IPS-11a (cell line): ENCODE measurements around the gene TNS1.
"Not testable (repeated sequence)": the region's sequence is repeated elsewhere in the genome, so short reads cannot be mapped to it uniquely, and the experiment has no call there.

Source experiments
- H3K4me3 ChIP-seq: one replicate; pipeline ENCODE4 v1.5.1; 2013; ENCODE audit warnings: low read depth, low read length, control low read depth

TNS1 gene

DNA sequence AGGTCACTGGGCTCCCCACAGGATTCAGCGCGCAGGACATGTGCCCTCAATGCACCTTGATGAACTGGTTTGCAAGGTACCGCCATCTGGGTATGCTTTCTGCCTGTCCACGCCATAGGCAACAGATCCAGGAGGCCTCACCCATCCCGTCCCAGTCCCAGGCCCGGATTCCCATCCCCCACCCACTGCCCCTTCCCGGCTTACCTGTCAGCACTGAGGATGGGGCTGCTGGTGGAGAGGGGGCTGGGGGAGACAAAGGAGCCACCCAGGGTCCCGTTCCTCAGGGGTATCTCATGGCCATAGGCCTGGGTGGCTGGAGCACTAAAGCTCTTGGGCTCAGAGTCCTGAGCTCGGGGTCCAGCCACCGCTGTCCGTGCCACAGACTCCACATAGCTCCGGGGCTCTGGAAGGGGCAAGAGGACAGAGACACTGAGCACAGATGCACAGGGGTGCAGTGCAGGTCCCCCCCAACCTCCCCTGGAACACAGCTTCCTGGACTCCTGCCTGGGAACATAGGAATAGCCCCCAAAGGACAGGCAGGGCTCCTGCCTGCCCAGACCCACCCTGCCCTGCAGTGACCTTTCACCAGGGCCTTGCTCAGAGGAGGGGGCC lies 181.2 kb downstream of the TNS1 start:
- no peak overlapping the region for H3K4me3 ChIP-seq

DNA sequence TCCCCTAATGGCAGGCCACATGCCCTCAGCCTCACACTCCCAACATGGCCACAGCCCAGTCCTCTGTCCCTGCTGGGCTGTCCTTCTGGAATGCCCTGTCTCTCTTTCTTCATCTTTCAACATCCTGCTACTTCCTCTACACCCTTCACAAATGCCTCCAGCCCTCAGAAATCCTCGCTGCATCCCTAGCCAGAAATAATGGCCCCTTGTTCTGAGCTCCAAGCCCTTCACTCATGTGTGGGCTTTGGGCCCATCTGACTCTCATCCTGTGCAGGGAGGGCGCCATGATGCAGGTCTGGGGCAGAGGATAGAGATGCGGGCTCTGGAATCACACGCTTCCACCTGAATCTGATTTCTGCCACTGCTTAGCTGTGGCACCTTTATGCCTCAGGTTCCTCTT lies 181.9 kb downstream of the TNS1 start:
- no peak overlapping the region for H3K4me3 ChIP-seq

DNA sequence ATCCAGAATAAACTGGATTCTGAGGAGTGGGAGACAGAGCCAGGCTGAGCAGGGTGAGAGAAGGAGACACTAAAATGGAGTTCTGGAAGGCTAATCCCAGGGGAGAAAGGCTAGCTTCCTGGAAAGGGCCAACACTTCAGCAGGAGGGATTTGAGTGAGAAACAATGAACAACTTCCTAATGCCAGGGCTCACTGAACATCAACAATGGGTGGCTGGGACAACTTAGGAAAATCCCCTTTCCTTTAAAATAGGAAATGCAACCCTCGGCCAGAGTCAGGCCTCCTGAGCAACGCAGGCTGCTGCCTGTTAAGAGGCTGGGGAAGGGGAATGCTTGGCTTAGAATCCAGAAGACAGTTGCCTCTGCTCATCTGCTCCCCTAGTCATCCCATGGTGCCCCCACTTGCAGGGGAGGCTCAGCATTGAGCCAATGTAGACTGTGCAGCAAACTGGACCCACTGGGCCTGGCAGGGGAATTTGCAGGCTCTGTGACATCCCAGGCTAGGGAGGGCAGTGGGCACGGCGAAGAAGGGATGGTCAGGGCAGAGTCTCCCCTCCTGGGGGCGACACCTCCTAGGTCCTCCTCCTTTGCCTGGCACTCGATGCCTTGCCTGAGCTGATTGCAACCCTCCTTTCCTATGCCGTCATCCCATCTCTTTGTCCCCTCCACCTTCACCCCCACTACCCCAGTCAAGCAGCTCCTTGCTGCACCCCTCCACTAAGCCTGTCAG lies 182.5 kb downstream of the TNS1 start:
- H3K4me3 ChIP-seq = no peak overlapping the region

DNA sequence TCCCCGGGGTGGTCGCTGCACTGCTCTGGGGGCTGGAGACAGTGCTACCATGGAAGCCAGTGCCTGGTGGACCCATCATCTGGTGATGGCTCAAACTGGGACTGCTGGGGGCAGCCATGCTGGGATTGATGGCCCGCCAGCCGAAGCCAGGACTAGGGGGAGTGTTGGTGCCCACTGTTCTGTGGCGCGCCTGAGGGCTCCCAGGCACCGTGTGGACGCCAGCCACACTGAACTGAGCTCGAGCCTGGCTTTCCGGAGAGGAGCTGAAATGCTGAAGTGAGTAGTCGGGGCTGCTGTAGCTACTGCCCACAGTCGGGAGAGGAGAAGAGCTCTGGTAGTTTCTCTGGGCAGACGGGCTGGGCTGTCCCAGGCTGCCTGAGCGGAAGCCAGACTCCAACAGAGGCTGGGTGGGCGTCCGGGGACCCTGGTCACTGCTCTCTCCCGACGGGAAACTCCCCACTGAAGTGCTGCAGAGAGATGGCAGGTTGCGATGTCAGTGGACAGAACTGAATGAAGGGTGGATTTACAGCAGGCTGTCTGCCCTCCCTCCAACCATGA lies 184.4 kb downstream of the TNS1 start:
- no peak overlapping the region for H3K4me3 ChIP-seq

DNA sequence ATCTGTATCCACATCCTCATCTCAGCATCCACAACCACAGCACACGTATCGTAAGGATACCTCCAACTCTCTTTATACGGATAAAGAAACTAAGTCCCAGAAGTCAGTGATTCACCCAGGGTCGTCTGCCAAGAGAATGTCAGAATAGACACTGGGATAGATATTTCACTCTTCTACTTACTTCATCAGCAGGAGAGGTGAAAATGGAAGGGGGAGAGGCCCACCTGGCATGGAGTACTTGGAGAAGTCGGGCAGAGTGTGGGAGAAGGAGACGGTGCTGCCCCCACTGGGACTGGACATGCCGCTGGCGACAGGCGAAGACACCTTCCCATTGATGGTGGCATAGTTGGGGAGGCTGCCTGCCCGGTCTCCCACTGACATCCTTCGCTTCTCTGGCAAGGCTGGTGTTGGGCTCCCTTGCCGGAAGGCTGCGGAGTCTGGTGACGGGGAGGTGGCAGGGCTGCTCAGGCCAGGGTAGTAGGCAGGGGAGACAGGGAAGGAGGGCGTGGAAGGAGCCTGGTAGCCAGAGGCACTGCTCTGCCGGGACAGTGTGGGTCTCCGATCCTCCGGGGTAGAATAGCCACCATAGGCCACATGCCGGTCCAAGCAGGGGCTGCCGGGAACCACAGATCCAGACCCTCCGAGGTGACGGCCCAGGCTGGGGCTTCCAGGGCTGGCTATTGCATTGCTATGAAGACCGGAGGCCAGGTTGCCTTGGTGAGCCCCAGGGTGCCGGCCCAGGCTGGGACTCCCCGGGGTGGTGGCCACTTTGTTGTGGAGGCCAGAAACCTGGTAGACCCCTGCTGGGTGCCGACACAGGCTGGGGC lies 185.1 kb downstream of the TNS1 start:
- H3K4me3 ChIP-seq = no peak overlapping the region

GRCh38 chr2:217816396-217816869 lies 186.4 kb downstream of the TNS1 start:
- H3K4me3 ChIP-seq = no peak overlapping the region

DNA sequence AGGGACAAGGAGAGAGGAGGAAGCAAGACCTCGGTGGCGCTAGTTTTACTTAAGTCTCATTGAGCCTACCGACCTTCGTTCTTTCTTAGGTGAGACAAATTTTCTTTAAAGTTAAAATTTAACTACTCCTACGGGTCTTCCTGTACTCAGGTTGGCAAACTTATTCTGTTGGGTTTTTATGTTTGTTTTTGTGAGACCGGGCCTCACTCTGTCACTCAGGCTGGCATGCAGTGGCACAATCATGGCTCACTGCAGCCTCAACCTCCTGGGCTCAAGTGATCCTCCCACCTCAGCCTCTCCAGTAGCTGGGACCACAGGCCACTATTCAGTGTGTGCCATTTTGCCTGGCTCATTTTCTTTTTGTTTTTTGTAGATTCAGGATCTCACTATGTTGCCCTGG lies 189.0 kb downstream of the TNS1 start:
- no peak overlapping the region for H3K4me3 ChIP-seq

DNA sequence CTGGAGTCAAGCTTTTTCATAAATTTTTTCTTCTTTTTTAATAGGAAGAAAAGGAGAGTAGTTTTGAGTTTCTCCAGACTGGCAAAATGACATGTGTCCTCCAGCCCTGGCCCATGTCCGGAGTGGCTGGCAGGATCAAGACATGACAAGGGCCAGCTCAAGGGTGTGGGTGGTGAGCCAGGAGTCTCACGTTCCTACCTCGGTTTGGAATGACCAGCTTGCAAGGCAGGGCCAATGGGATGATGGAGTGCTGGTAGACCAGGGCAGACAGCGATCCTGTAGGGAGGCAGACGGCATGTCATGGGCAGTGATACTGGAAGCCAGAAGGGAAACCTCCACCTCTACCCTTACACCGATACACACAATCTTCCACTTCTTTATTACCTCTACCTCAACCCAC lies 190.6 kb downstream of the TNS1 start:
- no peak overlapping the region for H3K4me3 ChIP-seq

DNA sequence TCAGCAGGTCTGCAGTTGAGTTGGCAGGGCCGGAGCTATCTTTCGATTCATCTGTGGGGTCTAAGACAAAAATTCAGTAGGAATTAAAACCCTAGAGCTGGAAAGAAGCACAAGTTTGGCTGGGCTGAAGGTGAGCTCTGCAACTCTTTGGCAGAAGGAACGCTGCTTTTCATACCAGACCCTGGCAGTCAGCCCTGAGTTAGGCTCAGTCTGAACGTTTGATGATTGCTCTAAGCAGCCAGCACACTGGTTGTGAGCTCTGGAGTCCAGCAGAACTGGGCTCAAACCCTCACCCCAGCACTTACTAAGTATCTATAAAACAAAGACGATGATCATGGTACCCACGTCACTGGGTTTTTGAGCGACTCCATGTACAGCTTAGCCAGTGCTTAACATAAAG lies 192.5 kb downstream of the TNS1 start:
- H3K4me3 ChIP-seq = no peak overlapping the region

DNA sequence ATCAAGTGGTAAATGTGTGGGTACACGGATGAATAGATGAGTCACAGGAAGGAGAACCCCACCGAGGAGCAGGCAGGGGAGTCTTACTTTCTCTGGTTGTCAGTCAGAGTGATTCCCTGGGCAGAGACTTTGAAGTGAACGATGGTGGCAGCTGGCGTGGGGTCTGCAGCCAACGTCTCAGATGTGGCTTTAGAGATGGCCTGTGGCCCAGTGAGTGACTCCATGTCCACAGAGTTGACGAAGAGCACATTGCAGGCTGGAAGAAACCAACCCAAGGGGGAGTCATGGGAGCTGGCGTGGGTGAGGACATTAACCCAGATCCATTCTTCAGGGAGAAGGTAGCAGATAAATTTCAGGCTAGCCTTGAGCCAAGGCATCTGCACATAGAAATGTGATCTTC lies 193.1 kb downstream of the TNS1 start:
- no peak overlapping the region for H3K4me3 ChIP-seq

GRCh38 chr2:217808967-217809366 lies 193.8 kb downstream of the TNS1 start:
- H3K4me3 ChIP-seq = not testable (repeated sequence)

- no peak overlapping the region for H3K4me3 ChIP-seq
Measured at GRCh38 chr2:217808326-217808725, 194.5 kb downstream of the TNS1 start.

DNA sequence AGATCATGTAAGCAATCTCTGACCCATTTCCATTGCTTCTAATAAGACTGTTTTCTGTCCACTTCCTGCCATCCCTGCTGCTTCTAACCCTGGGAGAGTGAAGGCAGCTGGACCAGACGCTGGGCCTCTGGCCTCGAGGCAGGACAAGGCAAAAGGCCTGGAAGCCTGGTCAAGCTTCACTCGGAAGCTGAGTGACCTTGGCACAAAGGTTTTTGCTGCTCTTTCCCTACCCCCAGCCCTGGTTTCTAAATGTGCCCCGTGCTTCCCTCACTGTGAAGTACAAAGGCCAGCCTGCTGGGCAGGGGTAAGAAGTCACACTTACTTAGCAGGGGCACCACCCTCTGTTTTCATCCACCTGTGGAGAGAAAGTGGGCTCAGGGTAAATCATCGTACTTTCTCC lies 195.0 kb downstream of the TNS1 start:
- no peak overlapping the region for H3K4me3 ChIP-seq

DNA sequence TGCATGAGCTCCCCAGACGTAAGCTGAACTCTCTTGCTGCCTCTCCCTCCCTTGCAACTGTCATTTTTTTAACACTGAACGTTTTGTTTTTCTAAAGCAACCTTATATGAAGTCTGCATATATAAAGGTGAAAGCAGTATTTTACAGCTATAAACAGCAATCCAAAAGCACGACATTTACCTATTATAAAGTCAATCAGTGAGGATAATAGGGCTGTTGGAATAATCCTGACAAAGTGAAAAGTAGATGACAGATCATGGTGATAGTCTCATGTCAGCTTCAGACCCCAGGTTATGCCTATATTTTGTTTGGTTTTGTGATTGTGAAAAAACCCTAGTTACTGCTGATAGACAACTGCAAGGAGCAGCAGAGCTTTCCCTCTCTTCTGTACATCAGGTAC lies 195.8 kb downstream of the TNS1 start:
- H3K4me3 ChIP-seq = no peak overlapping the region

GRCh38 chr2:217806482-217806765 lies 196.4 kb downstream of the TNS1 start:
- no peak overlapping the region for H3K4me3 ChIP-seq

GRCh38 chr2:217805668-217806481 lies 196.9 kb downstream of the TNS1 start:
- H3K4me3 ChIP-seq = no peak overlapping the region

DNA sequence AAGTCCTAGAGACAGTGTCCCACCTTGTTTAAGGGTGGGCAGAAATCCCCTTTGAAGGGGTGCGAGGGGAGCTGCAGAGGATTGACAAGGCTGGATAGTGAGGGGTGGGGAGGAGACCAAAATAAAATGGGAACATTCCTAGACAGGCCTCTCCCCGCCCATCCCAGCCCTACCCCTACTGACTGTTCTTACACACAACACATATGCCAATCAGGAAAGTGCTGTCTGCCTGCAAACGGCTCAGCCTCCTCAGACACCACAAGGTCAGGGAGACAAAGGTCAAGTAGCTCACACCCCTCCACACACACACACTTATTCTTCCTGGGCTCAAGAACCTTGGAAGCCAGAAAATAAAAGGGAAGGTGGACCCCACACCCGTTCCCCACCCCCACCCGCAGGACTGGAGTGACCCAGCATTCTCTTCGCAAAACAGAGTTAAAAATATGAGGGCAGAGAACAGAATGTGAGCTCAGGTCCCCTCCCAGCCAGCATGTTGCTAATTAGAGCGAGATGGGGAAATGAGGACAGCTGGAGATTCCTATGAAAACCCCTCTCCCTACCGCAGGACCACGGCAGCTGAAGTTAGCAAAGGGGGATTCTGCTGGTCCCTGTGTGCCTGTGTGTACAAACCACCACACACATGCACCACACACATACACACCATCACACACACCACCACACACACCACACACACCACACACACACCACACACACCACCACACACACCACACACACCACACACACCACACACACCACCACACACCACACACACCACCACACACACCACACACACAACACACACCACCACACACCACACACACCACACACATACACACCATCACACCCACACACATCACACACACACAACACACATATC lies 197.8 kb downstream of the TNS1 start:
- H3K4me3 ChIP-seq = no peak overlapping the region

- no peak overlapping the region for H3K4me3 ChIP-seq
Measured at GRCh38 chr2:217804338-217804737, 198.5 kb downstream of the TNS1 start.

DNA sequence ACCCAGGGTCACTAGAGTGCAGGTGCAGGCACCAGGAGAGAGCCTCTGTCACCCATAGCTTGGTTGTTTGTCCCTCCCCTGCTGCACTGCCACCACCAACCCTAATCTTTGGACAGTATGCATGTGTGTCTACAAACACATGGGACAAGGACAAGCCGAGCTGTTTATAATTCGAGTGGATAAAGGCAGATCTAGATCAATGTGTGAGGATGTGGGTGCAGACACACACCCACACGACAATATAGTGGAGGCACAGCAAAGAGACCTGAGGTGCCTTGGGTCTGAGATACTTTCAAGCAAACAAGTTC lies 199.2 kb downstream of the TNS1 start:
- no peak overlapping the region for H3K4me3 ChIP-seq
